GM18951 (cell line): ENCODE results near the gene RPS21.

ENCODE experiments used
- POLR2A ChIP-seq: IDR thresholded peaks from 4 replicates; pipeline ENCODE4 v1.6.1; 2011; ENCODE audit warnings: mild to moderate bottlenecking; ENCODE audit not compliant: insufficient read length, insufficient read depth; ENCODE audit errors: extremely low read depth
- in situ Hi-C: fragments of 300-500 bp; cut with MboI; formaldehyde crosslinking; loops from one replicate; pipeline ENCODE4 v1.12.0; 2022; ENCODE audit warnings: low sequenced_read_pairs, mixed read lengths, inconsistent platforms; ENCODE audit not compliant: unreplicated experiment

The RPS21 gene

DNA sequence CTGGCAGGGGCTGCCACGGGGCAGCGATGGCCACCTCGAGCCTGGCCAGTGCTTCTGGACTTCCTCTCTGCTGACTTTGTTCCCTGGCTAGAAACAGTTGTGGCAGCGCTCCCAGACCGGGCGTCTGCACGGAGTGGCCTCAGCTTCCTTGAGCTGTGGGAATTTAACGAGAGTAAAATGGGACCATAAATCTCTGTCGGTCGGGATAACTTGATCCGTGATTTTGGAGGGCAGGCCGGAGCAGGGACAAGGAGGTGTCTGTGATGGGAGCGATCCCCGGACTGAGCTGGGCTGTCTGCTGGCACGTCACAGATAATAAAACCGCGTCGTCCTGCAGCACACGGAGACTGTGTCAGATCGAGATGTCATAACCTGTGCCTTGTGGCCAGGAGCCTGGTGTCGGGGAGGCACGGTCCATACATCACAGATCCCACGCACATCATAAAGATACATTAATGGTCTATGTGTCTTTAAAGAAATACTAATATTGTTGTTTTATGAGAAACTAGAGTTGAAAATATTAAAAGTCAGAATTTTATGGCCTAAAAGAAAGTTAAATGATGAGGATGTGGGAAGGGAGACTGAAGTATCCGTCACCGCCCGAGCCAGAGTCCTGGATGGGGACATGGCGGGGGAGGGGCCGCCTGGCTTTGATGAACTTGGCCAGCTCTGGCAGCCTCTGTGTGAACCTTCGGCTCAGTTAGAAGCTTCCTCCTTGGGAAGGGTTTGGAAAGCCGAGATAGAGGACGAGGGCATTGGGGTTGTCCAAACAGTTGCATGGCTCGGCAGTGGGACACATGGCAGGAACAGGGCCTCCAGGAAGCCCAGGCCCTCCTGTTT lies 47.0 kb downstream of the RPS21 start:
- in situ Hi-C loops, result no loop called here
- TF ChIP-seq POLR2A, result no peak

DNA sequence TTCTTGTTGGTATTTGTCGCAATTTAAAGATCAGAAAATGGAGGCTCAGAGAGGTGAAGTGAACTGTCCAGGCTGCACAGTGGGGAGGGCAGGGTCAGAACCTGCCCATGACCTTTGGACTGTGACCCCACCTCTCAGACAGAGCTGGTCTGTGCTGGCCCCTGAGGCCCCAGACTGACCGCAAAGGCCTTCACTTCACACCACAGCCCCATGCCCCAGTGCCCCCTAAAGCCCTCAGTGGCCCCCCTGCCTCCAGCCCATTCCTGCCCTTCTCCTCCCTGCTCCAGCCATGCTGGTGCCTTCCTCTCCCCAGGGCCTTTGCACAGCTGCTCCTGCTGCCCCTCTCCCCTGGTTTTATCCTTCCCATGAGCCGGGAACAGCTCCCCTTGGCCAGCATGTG lies 49.8 kb downstream of the RPS21 start:
- in situ Hi-C loops, result no loop called here
- TF ChIP-seq POLR2A, result no peak

GRCh38 chr20:62437496-62437895 lies 50.6 kb downstream of the RPS21 start:
- in situ Hi-C loops, result no loop called here
- TF ChIP-seq POLR2A, result no peak

DNA sequence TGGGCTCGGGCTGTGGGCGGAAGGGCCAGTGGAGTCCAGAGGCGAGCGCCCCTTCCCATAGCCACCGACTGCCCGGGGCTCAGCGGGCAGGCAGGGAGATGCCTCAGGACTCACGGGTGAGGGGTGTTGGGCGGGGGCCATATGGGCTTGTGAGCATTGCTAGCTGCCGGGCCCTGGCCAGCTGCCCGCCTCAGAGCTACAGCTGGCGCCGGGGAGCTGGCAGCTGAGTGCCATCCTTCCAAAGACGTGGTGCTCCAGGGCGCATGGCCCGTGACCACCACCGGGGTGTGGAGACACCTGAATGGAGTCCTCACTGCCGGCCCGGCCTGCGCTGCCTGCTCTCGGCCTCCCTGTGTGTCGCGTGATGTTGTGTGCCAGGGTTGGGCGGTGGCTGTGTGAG lies 51.0 kb downstream of the RPS21 start:
- TF ChIP-seq POLR2A, result no peak
- in situ Hi-C loops, result no loop called here
